WTC11 (cell line): Measurements from ENCODE around the gene GDPD2.

Experiments used
- TP53 ChIP-seq: sonication (generic); formaldehyde crosslinking; IDR thresholded peaks from 2 replicates; pipeline ENCODE4 v1.8.1; 2023; ENCODE audit warnings: mild to moderate bottlenecking, missing genetic modification reagents
- TF ChIP-seq, protein P1 (sequence below): fragments of 200-600 bp; IDR thresholded peaks from 2 replicates; pipeline ENCODE4 v1.8.0; 2022; ENCODE audit warnings: antibody characterized with exemption
- TF ChIP-seq, protein P2 (sequence below): sonication (generic); formaldehyde crosslinking; IDR thresholded peaks from 2 replicates; pipeline ENCODE4 v1.8.0; 2022; ENCODE audit warnings: mild to moderate bottlenecking, missing genetic modification reagents

DNA sequence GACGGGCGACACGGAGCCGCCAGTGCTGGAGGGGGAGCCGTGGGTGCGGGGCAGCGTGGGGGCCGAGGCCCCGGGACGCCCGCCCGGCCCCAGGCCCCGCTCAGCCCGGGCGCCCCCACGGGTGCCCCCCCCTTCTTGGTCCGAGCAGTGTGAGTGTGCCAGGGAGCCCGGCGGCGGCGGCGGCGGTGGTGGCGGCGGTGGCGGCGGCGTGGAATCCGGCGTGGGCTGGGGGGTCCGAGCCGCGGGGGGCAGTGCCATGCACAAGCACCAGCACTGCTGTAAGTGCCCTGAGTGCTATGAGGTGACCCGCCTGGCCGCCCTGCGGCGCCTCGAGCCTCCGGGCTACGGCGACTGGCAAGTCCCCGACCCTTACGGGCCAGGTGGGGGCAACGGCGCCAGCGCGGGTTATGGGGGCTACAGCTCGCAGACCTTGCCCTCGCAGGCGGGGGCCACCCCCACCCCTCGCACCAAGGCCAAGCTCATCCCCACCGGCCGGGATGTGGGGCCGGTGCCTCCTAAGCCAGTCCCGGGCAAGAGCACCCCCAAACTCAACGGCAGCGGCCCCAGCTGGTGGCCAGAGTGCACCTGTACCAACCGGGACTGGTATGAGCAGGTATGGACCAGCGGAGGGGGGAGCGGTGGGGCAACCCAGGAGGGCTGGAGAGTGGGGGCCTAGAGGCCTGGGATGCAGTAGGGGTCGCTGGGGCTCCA, 22.0 kb downstream of the GDPD2 start:
- TF ChIP-seq, protein P1, sequence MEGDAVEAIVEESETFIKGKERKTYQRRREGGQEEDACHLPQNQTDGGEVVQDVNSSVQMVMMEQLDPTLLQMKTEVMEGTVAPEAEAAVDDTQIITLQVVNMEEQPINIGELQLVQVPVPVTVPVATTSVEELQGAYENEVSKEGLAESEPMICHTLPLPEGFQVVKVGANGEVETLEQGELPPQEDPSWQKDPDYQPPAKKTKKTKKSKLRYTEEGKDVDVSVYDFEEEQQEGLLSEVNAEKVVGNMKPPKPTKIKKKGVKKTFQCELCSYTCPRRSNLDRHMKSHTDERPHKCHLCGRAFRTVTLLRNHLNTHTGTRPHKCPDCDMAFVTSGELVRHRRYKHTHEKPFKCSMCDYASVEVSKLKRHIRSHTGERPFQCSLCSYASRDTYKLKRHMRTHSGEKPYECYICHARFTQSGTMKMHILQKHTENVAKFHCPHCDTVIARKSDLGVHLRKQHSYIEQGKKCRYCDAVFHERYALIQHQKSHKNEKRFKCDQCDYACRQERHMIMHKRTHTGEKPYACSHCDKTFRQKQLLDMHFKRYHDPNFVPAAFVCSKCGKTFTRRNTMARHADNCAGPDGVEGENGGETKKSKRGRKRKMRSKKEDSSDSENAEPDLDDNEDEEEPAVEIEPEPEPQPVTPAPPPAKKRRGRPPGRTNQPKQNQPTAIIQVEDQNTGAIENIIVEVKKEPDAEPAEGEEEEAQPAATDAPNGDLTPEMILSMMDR = no peak
- TF ChIP-seq, protein P2, sequence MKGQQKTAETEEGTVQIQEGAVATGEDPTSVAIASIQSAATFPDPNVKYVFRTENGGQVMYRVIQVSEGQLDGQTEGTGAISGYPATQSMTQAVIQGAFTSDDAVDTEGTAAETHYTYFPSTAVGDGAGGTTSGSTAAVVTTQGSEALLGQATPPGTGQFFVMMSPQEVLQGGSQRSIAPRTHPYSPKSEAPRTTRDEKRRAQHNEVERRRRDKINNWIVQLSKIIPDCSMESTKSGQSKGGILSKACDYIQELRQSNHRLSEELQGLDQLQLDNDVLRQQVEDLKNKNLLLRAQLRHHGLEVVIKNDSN (CRISPR knock-in tag) = no peak
- TF ChIP-seq TP53 (CRISPR knock-in tag) = no peak
